ENCODE data around the gene JAK1.

JAK1 gene

DNA sequence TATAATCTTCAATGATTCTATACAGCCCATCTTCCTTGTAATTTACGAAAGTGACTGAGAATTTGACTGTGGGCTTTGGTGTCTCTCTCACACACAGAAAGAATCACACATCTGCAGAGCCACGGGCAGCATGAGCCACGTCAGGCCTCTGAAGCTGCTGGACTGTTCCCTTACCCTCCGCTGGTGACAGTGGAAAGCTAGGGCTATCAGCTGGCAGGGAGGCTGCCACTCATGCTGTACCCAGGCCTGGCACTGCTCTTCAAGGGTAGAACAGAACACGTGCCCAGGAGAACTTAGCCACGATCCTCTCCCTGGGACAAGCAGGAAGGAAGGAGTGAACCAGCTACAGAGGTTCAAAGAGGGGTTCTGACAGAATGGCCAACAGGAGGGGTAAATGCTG lies 90.7 kb downstream of the JAK1 start:
- Histone ChIP-seq H3K36me3 (peaks cover 3% of the 10 kb centered on the region), H3K27me3 (ENCODE audit: insufficient read depth, low read depth, severe bottlenecking) (no peaks in the 10 kb centered on the region), H3K27ac (no peak overlapping the region), H3K9me3 (ENCODE audit: severe bottlenecking) (no peaks in the 10 kb centered on the region), H3K4me3 (ENCODE audit: low read depth, low read length) (no peak overlapping the region)
- DNase-seq, result no peak
- no peak for TF ChIP-seq CTCF (IDR thresholded peaks at IDR 0.05; ENCODE audit: low read depth, low read length)

- no peak for TF ChIP-seq CTCF (IDR thresholded peaks at IDR 0.05; ENCODE audit: low read depth, low read length)
- Histone ChIP-seq H3K27me3 (ENCODE audit: insufficient read depth, low read depth, severe bottlenecking) (no peaks in the 10 kb centered on the region), H3K4me3 (ENCODE audit: low read depth, low read length) (no peak overlapping the region), H3K36me3 (peaks cover 3% of the 10 kb centered on the region), H3K27ac (no peak overlapping the region), H3K9me3 (ENCODE audit: severe bottlenecking) (no peaks in the 10 kb centered on the region)
- DNase-seq, result no peak
Measured at GRCh38 chr1:64875101-64875500, 91.2 kb downstream of the JAK1 start.

DNA sequence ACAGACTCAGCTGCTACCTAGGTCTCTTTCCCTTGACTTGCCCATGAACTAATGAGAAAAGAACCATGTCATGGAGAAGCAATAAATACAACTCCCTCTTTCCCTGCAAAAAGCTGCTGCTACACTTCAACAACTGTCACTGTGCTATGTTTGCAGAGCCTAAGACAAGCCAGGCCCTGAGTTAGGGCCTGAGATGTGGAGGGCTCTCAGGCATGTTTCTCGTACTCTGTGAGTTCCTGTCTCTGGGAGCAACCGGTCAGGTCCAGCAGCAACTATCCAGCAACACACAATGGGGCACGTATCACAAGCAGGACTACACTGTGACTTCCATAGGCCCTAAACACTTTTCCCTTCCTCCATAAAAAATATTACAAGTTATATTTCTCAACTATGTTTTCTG lies 91.7 kb downstream of the JAK1 start:
- H3K27ac ChIP-seq, result no peak overlapping the region
- no peak for DNase-seq
- H3K4me3 ChIP-seq (ENCODE audit: low read depth, low read length), result no peak overlapping the region
- H3K27me3 ChIP-seq (ENCODE audit: insufficient read depth, low read depth, severe bottlenecking), result no peaks in the 10 kb centered on the region
- no peak for TF ChIP-seq CTCF (IDR thresholded peaks at IDR 0.05; ENCODE audit: low read depth, low read length)
- H3K9me3 ChIP-seq (ENCODE audit: severe bottlenecking), result no peaks in the 10 kb centered on the region
- peaks cover 3% of the 10 kb centered on the region for H3K36me3 ChIP-seq

GRCh38 chr1:64873576-64873975 lies 92.8 kb downstream of the JAK1 start:
- no peak for TF ChIP-seq CTCF (IDR thresholded peaks at IDR 0.05; ENCODE audit: low read depth, low read length)
- H3K9me3 ChIP-seq (ENCODE audit: severe bottlenecking), result no peaks in the 10 kb centered on the region
- DNase-seq, result no peak
- no peak overlapping the region for H3K27ac ChIP-seq
- no peak overlapping the region for H3K4me3 ChIP-seq (ENCODE audit: low read depth, low read length)
- H3K36me3 ChIP-seq, result peaks cover 3% of the 10 kb centered on the region
- no peaks in the 10 kb centered on the region for H3K27me3 ChIP-seq (ENCODE audit: insufficient read depth, low read depth, severe bottlenecking)

DNA sequence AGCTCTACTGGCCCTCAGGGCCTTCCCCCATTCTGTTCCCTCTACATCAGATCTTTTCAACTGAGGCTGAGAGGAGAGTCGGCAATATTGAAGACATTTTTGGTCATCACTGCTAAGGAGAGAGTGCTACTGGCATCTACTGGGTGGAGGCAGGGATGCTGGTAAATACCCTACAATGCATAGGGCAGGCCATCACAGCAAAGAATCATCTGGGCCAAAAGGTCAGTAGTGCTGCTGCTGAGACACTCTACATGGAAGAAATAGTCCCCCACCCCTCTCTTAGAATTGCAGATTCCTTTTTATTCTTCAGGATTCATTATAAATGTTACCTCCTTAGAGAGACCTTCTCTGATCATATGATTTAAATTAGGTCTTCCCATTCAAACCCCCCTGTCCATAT lies 94.3 kb downstream of the JAK1 start:
- Histone ChIP-seq H3K27ac (no peak overlapping the region), H3K9me3 (ENCODE audit: severe bottlenecking) (no peaks in the 10 kb centered on the region), H3K36me3 (peaks cover 9% of the 10 kb centered on the region), H3K4me3 (ENCODE audit: low read depth, low read length) (no peak overlapping the region), H3K27me3 (ENCODE audit: insufficient read depth, low read depth, severe bottlenecking) (no peaks in the 10 kb centered on the region)
- DNase-seq, result no peak
- no peak for TF ChIP-seq CTCF (IDR thresholded peaks at IDR 0.05; ENCODE audit: low read depth, low read length)

GRCh38 chr1:64871256-64871655 lies 95.1 kb downstream of the JAK1 start:
- Histone ChIP-seq H3K36me3 (peaks cover 14% of the 10 kb centered on the region), H3K9me3 (ENCODE audit: severe bottlenecking) (no peaks in the 10 kb centered on the region)

More at GRCh38 chr1:64871256-64871655, 95.1 kb downstream of the JAK1 start:
- TF ChIP-seq CTCF (IDR thresholded peaks at IDR 0.05; ENCODE audit: low read depth, low read length), result no peak
- Histone ChIP-seq H3K4me3 (ENCODE audit: low read depth, low read length) (no peak overlapping the region), H3K27me3 (ENCODE audit: insufficient read depth, low read depth, severe bottlenecking) (no peaks in the 10 kb centered on the region), H3K27ac (no peak overlapping the region)
- no peak for DNase-seq

Data from WERI-Rb-1 (cell line).